Peyer's patch (tissue), 4 donors: ENCODE results near the gene ACOX3. TPM values are rescaled to one million over a fixed set of nuclear protein-coding genes. Genes with fewer than 3 reads are reported as not detected.

Experiments
- DNase-seq, 3 donors: peaks; one replicate each; pipeline ENCODE4 v3.0.0-alpha.2; 2017 to 2019
- H3K27ac ChIP-seq, 4 donors: fragments of 200-600 bp; sonication (generic); one replicate each; pipeline ENCODE4 v1.5.1; 2016 to 2019
- H3K27me3 ChIP-seq, 2 donors: fragments of 200-600 bp; sonication (generic); one replicate each; pipeline ENCODE4 v1.5.1; 2019
- H3K36me3 ChIP-seq, 3 donors: fragments of 200-600 bp; sonication (generic); one replicate each; pipeline ENCODE4 v1.5.1; 2016 to 2019
- H3K4me1 ChIP-seq, 4 donors: fragments of 200-600 bp; sonication (generic); one replicate each; pipeline ENCODE4 v1.5.1; 2016 to 2019
- H3K4me3 ChIP-seq, 4 donors: fragments of 200-600 bp; sonication (generic); 1 replicate in 3 of 4; 2 replicates in 1 of 4; pipeline ENCODE4 v1.5.1; 2016 to 2019; ENCODE audit warnings: mild to moderate bottlenecking in 1 of 4
- H3K9me3 ChIP-seq, 4 donors: fragments of 200-600 bp; sonication (generic); one replicate each; pipeline ENCODE4 v1.5.1; 2016 to 2019; ENCODE audit warnings: mild to moderate bottlenecking in 1 of 4
- POLR2A ChIP-seq, 2 donors: fragments of 450-650 bp; IDR thresholded peaks; one replicate each; pipeline ENCODE4 v1.5.1; 2017; ENCODE audit warnings: antibody characterized with exemption in 2 of 2, mild to moderate bottlenecking in 2 of 2, moderate library complexity in 2 of 2
- total RNA-seq, 4 donors: library from RNA; depleted of rRNA; stranded (reverse); fragments of >200 nt; gene quantifications; one replicate each; pipeline ENCODE4 v1.1.0, GENCODE V29; 2016
- TF ChIP-seq, protein P1 (sequence below), 6 experiments: fragments of 450-650 bp in 4 of 6; fragments of 200-600 bp in 2 of 6; sonication (generic) in 1 of 6; IDR thresholded peaks; one replicate each; pipeline ENCODE4 v1.5.1; 2017 to 2019; ENCODE audit warnings: antibody characterized with exemption in 6 of 6, mild to moderate bottlenecking in 3 of 6, moderate library complexity in 1 of 6

The ACOX3 gene
- total RNA-seq, 4 donors from 2014 or later, result 17.2 to 95.7 (median 43.7) TPM

DNA sequence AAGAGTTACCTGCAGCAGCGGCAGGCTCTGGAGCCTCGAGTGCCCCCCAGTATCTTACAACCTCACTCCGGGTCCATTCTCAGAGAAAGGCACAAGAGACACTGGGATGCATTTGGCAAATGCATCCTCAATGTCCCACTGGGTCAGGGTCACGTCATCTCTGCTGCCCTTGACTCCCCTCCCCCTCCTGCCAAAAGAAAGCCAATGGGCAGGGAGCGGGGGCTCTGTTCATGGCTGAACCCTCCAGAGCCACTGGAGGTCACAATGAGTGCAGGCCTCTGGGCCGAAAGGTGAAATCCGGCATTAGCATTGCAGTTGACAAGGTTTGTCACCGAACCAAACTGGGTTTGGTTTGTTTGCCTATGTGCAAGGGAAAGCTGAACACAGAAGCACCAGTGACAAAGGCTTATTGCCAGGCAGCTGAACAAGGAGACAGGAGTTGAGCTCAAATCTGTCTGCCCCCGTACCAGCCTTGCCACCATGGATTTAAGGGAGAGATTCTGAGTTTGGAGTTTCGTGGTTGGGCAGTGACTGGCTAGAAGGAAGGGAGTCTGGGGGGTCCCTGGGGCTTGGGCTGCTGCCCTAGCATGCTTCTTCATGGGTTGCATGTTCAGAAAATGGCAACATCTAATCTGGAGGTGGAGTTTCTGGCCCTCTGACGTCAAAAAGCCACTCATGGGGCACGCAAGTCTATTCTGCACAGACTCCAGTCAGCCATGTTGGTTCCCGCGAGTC is 106.6 kb downstream of the ACOX3 start:
- DNase-seq, result peak in 1 of 3 donors; percentile 13
- no peak overlapping the region for H3K27ac ChIP-seq
- H3K27me3 ChIP-seq, result no peaks in the 10 kb centered on the region
- no peaks in the 10 kb centered on the region for H3K9me3 ChIP-seq
- H3K4me3 ChIP-seq, result no peak overlapping the region
- TF ChIP-seq, protein P1, sequence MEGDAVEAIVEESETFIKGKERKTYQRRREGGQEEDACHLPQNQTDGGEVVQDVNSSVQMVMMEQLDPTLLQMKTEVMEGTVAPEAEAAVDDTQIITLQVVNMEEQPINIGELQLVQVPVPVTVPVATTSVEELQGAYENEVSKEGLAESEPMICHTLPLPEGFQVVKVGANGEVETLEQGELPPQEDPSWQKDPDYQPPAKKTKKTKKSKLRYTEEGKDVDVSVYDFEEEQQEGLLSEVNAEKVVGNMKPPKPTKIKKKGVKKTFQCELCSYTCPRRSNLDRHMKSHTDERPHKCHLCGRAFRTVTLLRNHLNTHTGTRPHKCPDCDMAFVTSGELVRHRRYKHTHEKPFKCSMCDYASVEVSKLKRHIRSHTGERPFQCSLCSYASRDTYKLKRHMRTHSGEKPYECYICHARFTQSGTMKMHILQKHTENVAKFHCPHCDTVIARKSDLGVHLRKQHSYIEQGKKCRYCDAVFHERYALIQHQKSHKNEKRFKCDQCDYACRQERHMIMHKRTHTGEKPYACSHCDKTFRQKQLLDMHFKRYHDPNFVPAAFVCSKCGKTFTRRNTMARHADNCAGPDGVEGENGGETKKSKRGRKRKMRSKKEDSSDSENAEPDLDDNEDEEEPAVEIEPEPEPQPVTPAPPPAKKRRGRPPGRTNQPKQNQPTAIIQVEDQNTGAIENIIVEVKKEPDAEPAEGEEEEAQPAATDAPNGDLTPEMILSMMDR (IDR thresholded peaks at IDR 0.05), result no peak
- no peak for TF ChIP-seq POLR2A (IDR thresholded peaks at IDR 0.05)
- no peaks in the 10 kb centered on the region for H3K4me1 ChIP-seq
- no peaks in the 10 kb centered on the region for H3K36me3 ChIP-seq

DNA sequence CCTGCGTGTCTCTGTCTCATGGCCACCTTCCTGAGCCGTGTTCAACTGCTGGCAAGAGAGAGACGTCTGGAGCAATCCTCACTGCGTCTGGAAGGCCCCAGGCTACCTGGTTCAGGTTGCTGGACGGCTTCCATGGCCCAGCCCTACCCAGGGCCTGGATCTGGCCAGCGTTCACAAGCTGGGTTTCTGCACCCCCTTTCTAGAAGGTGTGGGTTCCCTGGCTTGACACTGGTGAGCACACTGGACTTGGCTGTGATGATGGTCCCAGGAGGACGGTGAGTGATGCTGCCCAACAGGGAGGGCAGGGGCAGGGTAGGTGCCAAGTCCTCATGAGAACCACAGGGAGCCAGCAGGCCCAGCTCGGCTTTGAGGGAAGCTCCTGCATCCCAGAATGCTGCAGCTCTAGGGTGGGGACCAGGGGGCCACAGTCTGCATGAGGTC is 107.6 kb downstream of the ACOX3 start:
- Histone ChIP-seq H3K27ac (no peak overlapping the region), H3K27me3 (no peaks in the 10 kb centered on the region), H3K9me3 (no peaks in the 10 kb centered on the region), H3K4me1 (no peaks in the 10 kb centered on the region), H3K4me3 (no peak overlapping the region), H3K36me3 (no peaks in the 10 kb centered on the region)
- DNase-seq, result peak in 1 of 3 donors; percentile 34
- TF ChIP-seq POLR2A (IDR thresholded peaks at IDR 0.05), result no peak
- TF ChIP-seq, protein P1 (IDR thresholded peaks at IDR 0.05), result no peak

DNA sequence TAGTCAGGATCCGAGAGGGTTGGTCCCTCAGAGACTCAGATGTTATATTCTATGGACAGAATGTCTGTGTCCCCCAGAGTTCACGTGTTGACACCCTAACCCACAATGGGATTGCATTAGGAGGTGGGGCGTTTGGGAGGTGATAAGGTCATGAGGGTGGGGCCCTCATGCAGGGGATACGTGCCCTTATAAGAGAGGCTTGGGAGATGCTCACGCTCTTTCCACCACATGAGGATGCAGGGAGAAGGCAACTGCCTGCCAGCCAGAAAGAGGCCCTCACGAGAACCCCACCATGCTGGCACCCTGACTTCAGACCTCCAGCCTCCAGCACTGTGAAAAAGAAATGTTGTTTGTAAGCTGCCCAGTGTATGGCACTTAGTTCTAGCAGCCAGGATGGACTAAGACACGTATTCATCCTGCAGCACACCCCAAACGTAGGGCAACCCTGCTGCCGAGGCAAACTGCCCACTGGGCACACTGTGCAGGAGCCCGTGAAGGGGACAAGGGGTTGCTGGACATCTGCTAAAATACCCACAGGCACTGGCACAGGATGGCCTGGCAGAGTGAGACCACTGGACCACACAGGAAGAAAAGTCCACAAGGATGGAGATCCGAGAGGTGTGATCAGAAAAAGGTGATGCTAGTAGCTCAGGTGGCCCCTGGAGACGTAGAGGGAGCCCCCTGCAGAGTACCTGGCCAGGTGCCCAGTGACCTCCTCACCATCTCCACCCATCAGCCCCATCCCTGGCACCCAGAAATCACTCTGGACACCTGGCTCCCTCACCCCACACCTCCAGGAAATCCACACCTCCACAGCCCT is 108.3 kb downstream of the ACOX3 start:
- Histone ChIP-seq H3K4me1 (no peaks in the 10 kb centered on the region), H3K9me3 (no peaks in the 10 kb centered on the region), H3K4me3 (no peak overlapping the region), H3K27ac (no peak overlapping the region), H3K27me3 (no peaks in the 10 kb centered on the region), H3K36me3 (no peaks in the 10 kb centered on the region)
- DNase-seq, result peak in 1 of 3 donors; percentile 34
- no peak for TF ChIP-seq POLR2A (IDR thresholded peaks at IDR 0.05)
- TF ChIP-seq, protein P1 (IDR thresholded peaks at IDR 0.05), result no peak

DNA sequence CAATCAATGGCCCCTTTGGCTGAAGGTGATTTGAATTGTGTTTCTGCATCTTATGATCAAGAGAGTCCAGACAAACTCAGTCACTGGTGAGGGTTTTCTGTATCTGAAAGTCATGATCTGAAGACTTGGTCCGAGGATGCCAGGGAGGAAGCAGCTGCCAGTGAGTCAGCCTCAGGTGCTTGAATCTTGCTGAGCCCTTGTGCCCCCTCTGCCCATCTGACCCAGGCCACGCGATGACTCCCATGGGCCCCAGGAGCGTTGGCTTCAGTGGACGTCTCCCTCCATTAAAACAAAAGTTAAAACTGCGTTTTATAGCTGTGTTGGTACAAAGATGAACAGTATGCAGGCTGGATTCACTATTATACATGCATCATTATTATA is 109.0 kb downstream of the ACOX3 start:
- Histone ChIP-seq H3K9me3 (no peaks in the 10 kb centered on the region), H3K4me1 (no peaks in the 10 kb centered on the region), H3K27ac (no peak overlapping the region), H3K27me3 (no peaks in the 10 kb centered on the region), H3K36me3 (no peaks in the 10 kb centered on the region), H3K4me3 (no peak overlapping the region)
- TF ChIP-seq, protein P1 (IDR thresholded peaks at IDR 0.05), result no peak
- no peak for TF ChIP-seq POLR2A (IDR thresholded peaks at IDR 0.05)
- peak in 1 of 3 donors; percentile 14 for DNase-seq

DNA sequence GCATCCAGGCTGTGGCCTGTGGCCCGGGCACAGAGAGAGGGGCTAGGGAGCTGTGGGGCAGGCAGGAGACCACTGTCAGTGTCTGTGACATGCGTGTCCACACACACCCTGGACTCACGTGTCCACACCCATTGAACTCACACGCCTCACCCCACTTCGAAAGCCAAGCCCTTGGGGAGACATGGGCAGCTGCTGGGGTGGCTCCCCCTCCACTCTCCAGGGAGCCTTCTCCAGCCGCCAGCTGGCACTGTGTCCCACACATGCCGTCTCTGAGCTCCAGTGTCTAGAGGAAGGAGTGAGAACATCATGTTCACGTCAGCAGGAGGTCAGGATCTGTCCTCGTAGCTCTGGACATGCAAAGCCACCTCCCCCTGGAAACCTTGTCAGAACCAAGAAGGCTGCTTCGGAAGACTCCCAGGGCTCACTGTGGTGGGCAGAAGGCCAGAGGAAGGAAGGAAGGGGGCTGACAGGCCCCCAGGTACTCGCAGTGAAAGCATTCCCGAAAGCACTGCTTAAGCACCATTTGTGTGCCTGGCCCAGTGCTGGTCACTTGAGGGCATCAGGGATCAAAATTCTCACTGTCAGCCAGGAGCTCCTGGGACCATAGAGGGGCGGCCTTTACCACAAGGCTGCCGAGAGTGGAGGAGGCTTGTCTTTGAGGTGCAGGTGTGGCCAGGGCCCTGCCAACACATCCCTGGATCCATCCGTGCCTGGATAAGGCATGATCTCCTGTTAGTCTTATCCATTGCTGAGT is 109.5 kb downstream of the ACOX3 start:
- Histone ChIP-seq H3K4me3 (no peak overlapping the region), H3K27me3 (no peaks in the 10 kb centered on the region), H3K27ac (no peak overlapping the region), H3K36me3 (no peaks in the 10 kb centered on the region), H3K9me3 (no peaks in the 10 kb centered on the region), H3K4me1 (no peaks in the 10 kb centered on the region)
- peak in 1 of 3 donors; percentile 46 for DNase-seq
- TF ChIP-seq, protein P1 (IDR thresholded peaks at IDR 0.05), result no peak
- no peak for TF ChIP-seq POLR2A (IDR thresholded peaks at IDR 0.05)
